Lung (tissue), 12 donors: ENCODE data around the gene PKNOX1. TPM values are rescaled to one million over a fixed set of nuclear protein-coding genes. Genes with fewer than 3 reads are reported as not detected.
"Not testable (repeated sequence)": the region's sequence is repeated elsewhere in the genome, so short reads cannot be mapped to it uniquely, and the experiment has no call there.

Source experiments
- ATAC-seq: fragments of 200-7000 bp; cut with Tn5 transposase; one replicate; pipeline ENCODE4 v1.9.1; 2020; ENCODE audit warnings: moderate number of reproducible peaks; ENCODE audit not compliant: insufficient read depth, low FRiP score
- DNase-seq, 3 donors: peaks; one replicate each; pipeline ENCODE4 v3.0.0-alpha.2; 2013 to 2017
- H3K27ac ChIP-seq, 2 donors: one replicate each; pipeline ENCODE4 v1.5.1; 2013; ENCODE audit warnings: mild to moderate bottlenecking in 2 of 2, moderate library complexity in 2 of 2, control low read depth in 1 of 2, inconsistent platforms in 1 of 2, low read depth in 1 of 2, low read length in 1 of 2
- H3K27me3 ChIP-seq, 3 donors: one replicate each; pipeline ENCODE4 v1.5.1; 2013; ENCODE audit warnings: low read length in 2 of 3; ENCODE audit not compliant: control insufficient read depth in 3 of 3, insufficient read depth in 3 of 3
- H3K36me3 ChIP-seq, 4 donors: one replicate each; pipeline ENCODE4 v1.5.1; 2013; ENCODE audit warnings: low read length in 4 of 4, mild to moderate bottlenecking in 1 of 4, moderate library complexity in 1 of 4; ENCODE audit not compliant: control insufficient read depth in 4 of 4, insufficient read depth in 4 of 4
- H3K4me1 ChIP-seq, 5 donors: one replicate each; pipeline ENCODE4 v1.5.1; 2013; ENCODE audit warnings: low read length in 5 of 5, mild to moderate bottlenecking in 2 of 5, moderate library complexity in 1 of 5; ENCODE audit not compliant: control insufficient read depth in 5 of 5, insufficient read depth in 5 of 5
- H3K4me3 ChIP-seq: one replicate; pipeline ENCODE4 v1.5.1; 2013; ENCODE audit warnings: mild to moderate bottlenecking, control low read depth, moderate library complexity
- H3K9ac ChIP-seq, 2 donors: one replicate each; pipeline ENCODE4 v1.5.1; 2013; ENCODE audit warnings: low read length in 2 of 2, control low read depth in 1 of 2; ENCODE audit not compliant: insufficient read depth in 1 of 2
- H3K9me3 ChIP-seq, 4 donors: one replicate each; pipeline ENCODE4 v1.5.1; 2013; ENCODE audit warnings: low read length in 3 of 4, mild to moderate bottlenecking in 1 of 4, moderate library complexity in 1 of 4; ENCODE audit not compliant: control insufficient read depth in 4 of 4, insufficient read depth in 3 of 4
- WGBS, 2 donors: extraction: QIAGEN DNeasy Blood & Tissue Kit; methylation state at CpG; one replicate each; pipeline ENCODE4 v1.1.7; 2013; 5-methylcytosine and 5-hydroxymethylcytosine counted together
- polyA plus RNA-seq, 2 donors: library from polyadenylated mRNA; stranded (reverse); fragments of 200-250 nt; gene quantifications; one replicate each; pipeline ENCODE4 v1.2.1, GENCODE V29; 2013
- total RNA-seq, 2 donors: library from RNA; depleted of rRNA in 1 of 2; stranded (reverse); fragments of >200 nt in 1 of 2; gene quantifications; one replicate each; pipeline ENCODE4 v1.2.1, GENCODE V29; 2014 to 2021
- TF ChIP-seq, protein P1 (sequence below): IDR thresholded peaks from 2 replicates; pipeline ENCODE4 v1.5.1; 2012; ENCODE audit warnings: mild to moderate bottlenecking; ENCODE audit errors: control extremely low read depth, extremely low read depth
- donor health status: control.
- donor health status: control.
- donor health status: Bipolar disorder and iron deficiency.
- donor health status: healthy.
- donor health status: DM: yes; HTN: yes; CAD: no.

Gene PKNOX1
- total and polyA plus RNA-seq, 4 donors, result 9.6 to 40.4 (median 14.2) TPM

DNA sequence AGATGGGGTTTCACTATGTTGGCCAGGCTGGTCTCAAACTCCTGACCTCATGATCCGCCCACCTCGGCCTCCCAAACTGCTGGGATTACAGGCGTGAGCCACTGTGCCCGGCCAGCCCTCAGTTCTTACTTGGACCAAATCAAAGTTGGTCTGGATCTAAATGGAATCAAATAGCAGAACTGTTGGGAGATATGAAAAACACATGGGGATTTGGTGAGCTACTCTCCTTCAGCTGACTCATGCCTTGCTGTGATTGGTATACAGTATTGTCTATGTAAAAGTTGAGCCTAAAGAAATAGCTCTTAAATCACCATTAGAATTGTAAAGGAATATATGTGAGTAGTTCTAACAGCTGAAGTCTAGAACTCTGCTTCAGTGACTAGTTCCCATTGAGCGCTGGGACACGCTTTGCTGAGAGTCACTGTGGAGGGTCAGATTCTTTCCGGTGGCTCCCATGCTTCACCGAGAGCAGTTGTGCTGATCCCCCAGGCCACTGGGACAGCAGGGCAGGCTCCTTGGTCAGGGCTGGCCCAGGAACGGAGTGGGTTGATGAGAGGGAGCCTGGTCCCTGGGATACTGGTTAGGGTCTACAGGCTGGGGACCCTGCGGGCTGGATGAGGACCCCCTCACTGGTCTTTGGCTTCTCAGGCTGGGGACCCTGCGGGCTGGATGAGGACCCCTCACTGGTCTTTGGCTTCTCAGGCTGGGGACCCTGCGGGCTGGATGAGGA is 14.0 kb downstream of the PKNOX1 start:
- Histone ChIP-seq H3K36me3 (no peaks in the 10 kb centered on the region), H3K27ac (no peak overlapping the region), H3K9me3 (no peaks in the 10 kb centered on the region), H3K9ac (no peak overlapping the region), H3K4me3 (no peak overlapping the region), H3K4me1 (peaks cover 3 to 22% (median 10%) of the 10 kb centered on the region in 5 donors), H3K27me3 (no peaks in the 10 kb centered on the region)
- ATAC-seq (no peak), DNase-seq (no peak)
- WGBS, 2 donors, result 90 to 94% methylated on average over 11 to 12 of the region's 12 CpGs
- TF ChIP-seq, protein P1, sequence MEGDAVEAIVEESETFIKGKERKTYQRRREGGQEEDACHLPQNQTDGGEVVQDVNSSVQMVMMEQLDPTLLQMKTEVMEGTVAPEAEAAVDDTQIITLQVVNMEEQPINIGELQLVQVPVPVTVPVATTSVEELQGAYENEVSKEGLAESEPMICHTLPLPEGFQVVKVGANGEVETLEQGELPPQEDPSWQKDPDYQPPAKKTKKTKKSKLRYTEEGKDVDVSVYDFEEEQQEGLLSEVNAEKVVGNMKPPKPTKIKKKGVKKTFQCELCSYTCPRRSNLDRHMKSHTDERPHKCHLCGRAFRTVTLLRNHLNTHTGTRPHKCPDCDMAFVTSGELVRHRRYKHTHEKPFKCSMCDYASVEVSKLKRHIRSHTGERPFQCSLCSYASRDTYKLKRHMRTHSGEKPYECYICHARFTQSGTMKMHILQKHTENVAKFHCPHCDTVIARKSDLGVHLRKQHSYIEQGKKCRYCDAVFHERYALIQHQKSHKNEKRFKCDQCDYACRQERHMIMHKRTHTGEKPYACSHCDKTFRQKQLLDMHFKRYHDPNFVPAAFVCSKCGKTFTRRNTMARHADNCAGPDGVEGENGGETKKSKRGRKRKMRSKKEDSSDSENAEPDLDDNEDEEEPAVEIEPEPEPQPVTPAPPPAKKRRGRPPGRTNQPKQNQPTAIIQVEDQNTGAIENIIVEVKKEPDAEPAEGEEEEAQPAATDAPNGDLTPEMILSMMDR, result no peak

DNA sequence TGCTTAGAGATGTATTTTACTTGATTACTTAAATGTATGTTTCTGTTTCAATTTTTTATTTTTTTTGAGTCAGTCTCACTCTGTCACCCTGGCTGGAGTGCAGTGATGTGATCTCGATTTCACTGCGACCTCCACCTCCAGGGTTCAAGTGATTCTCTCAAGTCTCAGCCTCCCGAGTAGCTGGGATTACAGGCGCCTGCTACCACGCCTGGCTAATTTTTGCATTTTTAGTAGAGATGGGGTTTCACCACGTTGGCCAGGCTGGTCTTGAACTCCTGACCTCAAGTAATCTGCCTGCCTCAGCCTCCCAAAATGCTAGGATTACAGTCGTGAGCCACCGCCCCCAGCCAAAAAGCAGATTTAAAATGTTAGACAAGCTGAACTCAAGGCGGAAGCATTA is 15.0 kb downstream of the PKNOX1 start:
- H3K27ac ChIP-seq, H3K9me3 ChIP-seq, H3K36me3 ChIP-seq, H3K9ac ChIP-seq, H3K4me3 ChIP-seq, ATAC-seq, DNase-seq, H3K27me3 ChIP-seq: not testable (repeated sequence)
- 87 to 89% methylated on average over 9 of the region's 9 CpGs for WGBS, 2 donors
- peaks cover 3 to 26% (median 11%) of the 10 kb centered on the region in 5 donors for H3K4me1 ChIP-seq

DNA sequence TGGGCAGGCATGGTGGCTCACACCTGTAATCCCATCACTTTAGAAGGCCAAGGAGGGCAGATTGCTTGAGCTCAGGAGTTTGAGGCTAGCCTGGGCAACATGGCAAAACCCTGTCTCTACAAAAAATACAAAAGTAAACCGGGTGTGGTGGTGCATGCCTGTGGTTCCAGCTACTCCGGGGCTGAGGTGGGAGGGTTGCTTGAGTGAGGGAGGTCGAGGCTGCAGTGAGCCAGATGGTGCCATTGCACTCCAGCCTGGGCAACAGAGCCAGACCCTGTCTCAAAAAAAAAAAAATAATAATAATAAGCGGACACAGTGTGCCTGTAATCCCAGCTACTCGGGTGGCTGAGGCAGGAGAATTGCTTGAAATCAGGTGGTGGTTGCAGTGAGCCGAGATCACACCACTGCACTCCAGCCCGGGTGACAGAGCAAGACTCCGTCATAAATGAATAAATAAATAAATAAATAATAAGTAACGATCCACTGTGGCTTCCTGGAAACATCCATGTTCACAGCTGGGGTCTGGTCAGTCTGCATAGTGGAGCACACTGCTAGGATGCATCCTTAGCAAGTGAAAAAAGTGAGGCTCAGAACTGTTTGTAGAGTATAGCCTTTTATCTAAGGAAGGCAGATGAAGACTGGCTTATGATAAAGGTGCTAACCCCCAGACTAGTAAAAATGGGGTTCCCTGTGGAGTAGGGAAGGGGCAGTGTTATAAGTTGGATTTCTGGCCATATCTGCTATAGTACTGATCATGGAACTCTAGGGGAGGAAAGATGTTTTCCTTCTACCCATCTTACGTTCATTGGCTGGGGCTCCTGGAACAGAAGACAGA is 15.7 kb downstream of the PKNOX1 start:
- no peak for ATAC-seq
- 66 to 78% methylated on average over 10 of the region's 10 CpGs for WGBS, 2 donors
- Histone ChIP-seq H3K27ac (no peak overlapping the region), H3K4me3 (no peak overlapping the region), H3K36me3 (no peaks in the 10 kb centered on the region), H3K4me1 (peaks cover 3 to 26% (median 11%) of the 10 kb centered on the region in 5 donors), H3K27me3 (no peaks in the 10 kb centered on the region), H3K9me3 (no peaks in the 10 kb centered on the region), H3K9ac (no peak overlapping the region)
- DNase-seq, result no peak
- TF ChIP-seq, protein P1, result no peak
